OCI-LY1 (cell line): ENCODE measurements around the gene EYA3.

Experiments used
- H2AFZ ChIP-seq: fragments of 200-600 bp; sonication (generic), shearing (Covaris generic); 2 replicates; pipeline ENCODE4 v1.6.0; 2014; ENCODE audit warnings: antibody characterized with exemption, mild to moderate bottlenecking, low read length
- H3F3A ChIP-seq: fragments of 200-600 bp; sonication (generic), shearing (Covaris generic); 2 replicates; pipeline ENCODE4 v1.6.0; 2014; ENCODE audit warnings: mild to moderate bottlenecking, antibody characterized with exemption, low read length, moderate library complexity; ENCODE audit not compliant: insufficient read depth
- H3K27ac ChIP-seq: fragments of 200-600 bp; sonication (generic); 2 replicates; pipeline ENCODE4 v1.5.1; 2014; ENCODE audit warnings: low read length, mixed run types, mild to moderate bottlenecking, low read depth; ENCODE audit not compliant: poor library complexity, severe bottlenecking
- H3K27me3 ChIP-seq: fragments of 200-600 bp; sonication (generic); 2 replicates; pipeline ENCODE4 v1.6.0; 2014; ENCODE audit warnings: antibody characterized with exemption, mild to moderate bottlenecking, low read length, moderate library complexity; ENCODE audit not compliant: insufficient read depth
- H3K36me3 ChIP-seq: fragments of 200-600 bp; sonication (generic); 2 replicates; pipeline ENCODE4 v1.6.1; 2014; ENCODE audit warnings: mild to moderate bottlenecking, antibody characterized with exemption, low read length, moderate library complexity, mixed read lengths; ENCODE audit not compliant: insufficient read depth
- H3K4me1 ChIP-seq: fragments of 200-600 bp; sonication (generic); 2 replicates; pipeline ENCODE4 v1.5.1; 2014; ENCODE audit warnings: mild to moderate bottlenecking, low read length, moderate library complexity; ENCODE audit not compliant: insufficient read depth, severe bottlenecking
- H3K4me2 ChIP-seq: fragments of 200-600 bp; sonication (generic), shearing (Covaris generic); 2 replicates; pipeline ENCODE4 v1.6.1; 2014; ENCODE audit warnings: low read length
- H3K4me3 ChIP-seq: fragments of 200-600 bp; sonication (generic); 2 replicates; pipeline ENCODE4 v1.5.1; 2014; ENCODE audit warnings: low read length, low read depth, mild to moderate bottlenecking, mixed read lengths; ENCODE audit not compliant: poor library complexity, severe bottlenecking
- H3K79me2 ChIP-seq: fragments of 200-600 bp; shearing (Covaris generic); 2 replicates; pipeline ENCODE4 v1.6.1; 2016; ENCODE audit warnings: mixed run types, low read length, mixed read lengths; ENCODE audit not compliant: insufficient read depth
- H3K9ac ChIP-seq: fragments of 200-600 bp; sonication (generic), shearing (Covaris generic); 2 replicates; pipeline ENCODE4 v1.6.1; 2014; ENCODE audit warnings: mild to moderate bottlenecking, low read length, mixed read lengths
- H3K9me2 ChIP-seq: fragments of 200-600 bp; sonication (generic), shearing (Covaris generic); 2 replicates; pipeline ENCODE4 v1.6.1; 2014; ENCODE audit warnings: low read depth, mild to moderate bottlenecking, low read length, mixed read lengths
- H3K9me3 ChIP-seq: fragments of 200-600 bp; shearing (Covaris generic); 2 replicates; pipeline ENCODE4 v1.6.1; 2014; ENCODE audit warnings: low read length, mixed read lengths
- H4K20me1 ChIP-seq: fragments of 200-600 bp; sonication (generic), shearing (Covaris generic); 2 replicates; pipeline ENCODE4 v1.6.0; 2016; ENCODE audit warnings: mild to moderate bottlenecking, low read length; ENCODE audit not compliant: insufficient read depth
- CTCF ChIP-seq: fragments of 200-600 bp; sonication (generic), shearing (Covaris generic); IDR thresholded peaks from 2 replicates; pipeline ENCODE4 v1.5.1; 2017; ENCODE audit warnings: mild to moderate bottlenecking, antibody characterized with exemption, low read length, moderate library complexity, mixed read lengths
- EZH2 ChIP-seq: fragments of 200-600 bp; sonication (generic), shearing (Covaris generic); IDR thresholded peaks from 2 replicates; pipeline ENCODE4 v1.8.0; 2017; ENCODE audit warnings: borderline replicate concordance, mixed run types, mild to moderate bottlenecking, antibody characterized with exemption, low read length, moderate library complexity, mixed read lengths

The EYA3 gene

GRCh38 chr1:27990920-27991537 is 97.4 kb downstream of the EYA3 start:
- H3K4me3 ChIP-seq, result no peak overlapping the region
- H3K36me3 ChIP-seq, result peaks cover 80% of the 10 kb centered on the region
- H4K20me1 ChIP-seq, result no peaks in the 10 kb centered on the region
- no peak overlapping the region for H3K27ac ChIP-seq
- peaks cover 3% of the 10 kb centered on the region for H3K4me1 ChIP-seq
- H2AFZ ChIP-seq, result no peak overlapping the region
- no peak overlapping the region for H3K4me2 ChIP-seq
- H3K79me2 ChIP-seq, result no peaks in the 10 kb centered on the region
- no peak overlapping the region for H3K9ac ChIP-seq
- H3F3A ChIP-seq, result no peaks in the 10 kb centered on the region
- TF ChIP-seq EZH2, result no peak
- no peak for TF ChIP-seq CTCF
- no peaks in the 10 kb centered on the region for H3K27me3 ChIP-seq
- no peaks in the 10 kb centered on the region for H3K9me3 ChIP-seq
- H3K9me2 ChIP-seq, result no peaks in the 10 kb centered on the region

- TF ChIP-seq CTCF (no peak), EZH2 (no peak)
- H3K9ac ChIP-seq, result no peak overlapping the region
- no peak overlapping the region for H3K4me2 ChIP-seq
- H4K20me1 ChIP-seq, result no peaks in the 10 kb centered on the region
- H3K4me3 ChIP-seq, result no peak overlapping the region
- H3F3A ChIP-seq, result no peaks in the 10 kb centered on the region
- H2AFZ ChIP-seq, result no peak overlapping the region
- no peaks in the 10 kb centered on the region for H3K9me2 ChIP-seq
- no peaks in the 10 kb centered on the region for H3K27me3 ChIP-seq
- H3K9me3 ChIP-seq, result no peaks in the 10 kb centered on the region
- no peak overlapping the region for H3K27ac ChIP-seq
- H3K79me2 ChIP-seq, result no peaks in the 10 kb centered on the region
- peaks cover 13% of the 10 kb centered on the region; the same call in 1 of the 2 replicates for H3K36me3 ChIP-seq
- no peaks in the 10 kb centered on the region for H3K4me1 ChIP-seq
Observed at GRCh38 chr1:27981145-27981544, 107.3 kb downstream of the EYA3 start.

GRCh38 chr1:27980216-27980845 is 108.1 kb downstream of the EYA3 start:
- Histone ChIP-seq H3K27ac (no peak overlapping the region), H3K4me3 (no peak overlapping the region), H2AFZ (no peak overlapping the region), H3K9ac (no peak overlapping the region), H3K4me2 (no peak overlapping the region), H4K20me1 (no peaks in the 10 kb centered on the region), H3K4me1 (no peaks in the 10 kb centered on the region), H3K27me3 (no peaks in the 10 kb centered on the region), H3F3A (no peaks in the 10 kb centered on the region), H3K9me2 (no peaks in the 10 kb centered on the region), H3K36me3 (peaks cover 9% of the 10 kb centered on the region; the same call in 1 of the 2 replicates), H3K79me2 (no peaks in the 10 kb centered on the region), H3K9me3 (no peaks in the 10 kb centered on the region)
- TF ChIP-seq EZH2 (no peak), CTCF (no peak)
